K562 (cell line): ENCODE results near the gene ATF7IP. TPM values are rescaled to one million over a fixed set of nuclear protein-coding genes. Genes with fewer than 3 reads are reported as not detected.

Experiments
- ATAC-seq: fragments of 200-7000 bp; cut with Tn5 transposase; 3 replicates; pipeline ENCODE4 v1.9.1; 2020; ENCODE audit warnings: moderate library complexity
- BruUV-seq: library from RNA; stranded (reverse); fragments of 400-500 nt; replicated peaks from 2 replicates; lab custom pipeline; 2021; lab: Mats Ljungman, UMichigan
- CTCF ChIA-PET: fragments of 300-600 bp; formaldehyde crosslinking; extraction: SDS; loops from one replicate; lab custom pipeline; 2021; ENCODE audit warnings: low intra/inter-chr PET ratio; lab: Yijun Ruan, JAX
- POLR2A ChIA-PET: fragments of 300-600, 350-650 bp; sonication (Branson Sonifier 250); formaldehyde crosslinking; extraction: SDS; loops from one replicate; lab custom pipeline; 2021; ENCODE audit warnings: antibody characterized with exemption, inconsistent platforms; lab: Yijun Ruan, JAX
- DNase-seq, 4 experiments: peaks; one replicate each; pipeline versions ENCODE4 v3.0.0 to v3.0.0-alpha.2; 2011 to 2018; ENCODE audit warnings: low spot score in 3 of 4, mixed read lengths in 3 of 4; ENCODE audit errors: extremely low read depth in 1 of 4
- FAIRE-seq: peaks from 2 replicates; lab custom pipeline; 2011; peaks lifted over from hg19 to GRCh38; lab: Jason Lieb, UNC
- H2AFZ ChIP-seq: 2 replicates; pipeline ENCODE4 v1.6.0; 2011; ENCODE audit warnings: low read depth, low read length, control low read depth, inconsistent platforms
- H3K27ac ChIP-seq: fragments of 200-600 bp; 3 replicates; pipeline ENCODE4 v1.8.0; 2011; ENCODE audit warnings: low read depth, mild to moderate bottlenecking, control low read depth, inconsistent platforms, low read length, moderate library complexity, mixed read lengths; ENCODE audit errors: extremely low read depth
- H3K27me3 ChIP-seq, 2 experiments: fragments of 300-600 bp in 1 of 2; 2 replicates in 1 of 2; 3 replicates in 1 of 2; pipeline versions ENCODE4 v1.6.0 to v1.8.0; 2011; ENCODE audit warnings: inconsistent platforms in 2 of 2, low read length in 2 of 2, mild to moderate bottlenecking in 1 of 2, mixed read lengths in 1 of 2, moderate library complexity in 1 of 2; ENCODE audit not compliant: control insufficient read depth in 2 of 2, insufficient read depth in 2 of 2
- H3K36me3 ChIP-seq: fragments of 300-600 bp; 3 replicates; pipeline ENCODE4 v1.8.0; 2011; ENCODE audit warnings: mild to moderate bottlenecking, low read length, inconsistent platforms; ENCODE audit not compliant: control insufficient read depth, insufficient read depth
- H3K4me1 ChIP-seq, 2 experiments: fragments of 200-600 bp in 1 of 2; replicated peaks in 1 of 2; 2 replicates in 1 of 2; 3 replicates in 1 of 2; pipeline versions ENCODE4 v1.5.1 to v1.8.0; 2011; ENCODE audit warnings: inconsistent platforms in 2 of 2, low read length in 2 of 2, mild to moderate bottlenecking in 1 of 2, mixed read lengths in 1 of 2, moderate library complexity in 1 of 2; ENCODE audit not compliant: control insufficient read depth in 2 of 2, insufficient read depth in 2 of 2
- H3K4me2 ChIP-seq: 2 replicates; pipeline ENCODE4 v1.6.1; 2011; ENCODE audit warnings: low read length, control low read depth, inconsistent platforms, mixed read lengths; ENCODE audit not compliant: insufficient read depth
- H3K4me3 ChIP-seq: fragments of 200-600 bp; sonication (generic), shearing (Covaris generic); 2 replicates; pipeline ENCODE4 v1.5.1; 2016; ENCODE audit warnings: control low read depth, inconsistent platforms
- H3K79me2 ChIP-seq: fragments of 200-600 bp; 3 replicates; pipeline ENCODE4 v1.8.0; 2011; ENCODE audit warnings: low read length, inconsistent platforms; ENCODE audit not compliant: control insufficient read depth, insufficient read depth
- H3K9ac ChIP-seq, 2 experiments: 2 replicates each; pipeline versions ENCODE4 v1.6.0 to v1.6.1; 2011; ENCODE audit warnings: low read depth in 2 of 2, low read length in 2 of 2, control low read depth in 1 of 2, inconsistent platforms in 1 of 2, mild to moderate bottlenecking in 1 of 2, mixed read lengths in 1 of 2; ENCODE audit not compliant: insufficient read depth in 1 of 2
- H3K9me1 ChIP-seq: one replicate; pipeline ENCODE4 v1.6.0; 2011; ENCODE audit warnings: inconsistent platforms, mild to moderate bottlenecking, low read length, moderate library complexity; ENCODE audit not compliant: control insufficient read depth, insufficient read depth
- H3K9me3 ChIP-seq: replicated peaks from 2 replicates; pipeline ENCODE4 v1.5.1; 2011; ENCODE audit warnings: low read depth, low read length, inconsistent platforms; ENCODE audit not compliant: control insufficient read depth, insufficient read depth
- H4K20me1 ChIP-seq: replicated peaks from 2 replicates; pipeline ENCODE4 v1.6.1; 2011; ENCODE audit warnings: low read length, inconsistent platforms, mixed read lengths; ENCODE audit not compliant: control insufficient read depth, insufficient read depth
- EZH2 ChIP-seq: IDR thresholded peaks from 2 replicates; pipeline ENCODE4 v1.6.1; 2012; ENCODE audit warnings: low read depth, mild to moderate bottlenecking, inconsistent platforms, low read length, borderline replicate concordance
- FOXO4 ChIP-seq: fragments of 450-650 bp; formaldehyde crosslinking; IDR thresholded peaks from 2 replicates; pipeline ENCODE4 v1.4.0; 2020; ENCODE audit warnings: mild to moderate bottlenecking, moderate library complexity
- HBP1 ChIP-seq: fragments of 450-650 bp; formaldehyde crosslinking; IDR thresholded peaks from 2 replicates; pipeline ENCODE4 v1.4.0; 2022; ENCODE audit warnings: missing genetic modification characterization
- MAFG ChIP-seq: fragments of 450-650 bp; conservative IDR thresholded peaks from 2 replicates; pipeline ENCODE4 v1.6.1; 2016; ENCODE audit warnings: missing genetic modification characterization, missing compliant biosample characterization
- MYNN ChIP-seq, 2 experiments: sonication (generic); formaldehyde crosslinking in 1 of 2; IDR thresholded peaks; 2 replicates each; pipeline versions ENCODE4 v1.5.0 to v1.6.1; 2016 to 2020; ENCODE audit warnings: antibody characterized with exemption in 1 of 2, missing genetic modification reagents in 1 of 2
- PTTG1 ChIP-seq: fragments of 450-650 bp; IDR thresholded peaks from 2 replicates; pipeline ENCODE4 v1.6.1; 2016; ENCODE audit warnings: low read depth, mild to moderate bottlenecking, missing genetic modification characterization, missing compliant biosample characterization
- RUNX1 ChIP-seq: sonication (generic); IDR thresholded peaks from 2 replicates; pipeline ENCODE4 v1.6.1; 2016; ENCODE audit warnings: antibody characterized with exemption, low read depth
- SREBF2 ChIP-seq: sonication (generic); formaldehyde crosslinking; IDR thresholded peaks from 2 replicates; pipeline ENCODE4 v1.4.0; 2020; ENCODE audit warnings: mild to moderate bottlenecking, missing genetic modification reagents
- ZBTB26 ChIP-seq: fragments of 450-650 bp; formaldehyde crosslinking; IDR thresholded peaks from 2 replicates; pipeline ENCODE4 v1.4.0; 2022; ENCODE audit warnings: missing genetic modification characterization
- ZNF324 ChIP-seq: fragments of 250-450 bp; sonication (Bioruptor Pico); IDR thresholded peaks from 2 replicates; pipeline ENCODE4 v1.4.0; 2020; ENCODE audit warnings: mild to moderate bottlenecking
- ZNF57 ChIP-seq: fragments of 450-650 bp; formaldehyde crosslinking; IDR thresholded peaks from 2 replicates; pipeline ENCODE4 v1.4.0; 2020; ENCODE audit warnings: mild to moderate bottlenecking, moderate library complexity
- ZNF764 ChIP-seq: fragments of 250-450 bp; sonication (Bioruptor Pico); IDR thresholded peaks from 2 replicates; pipeline ENCODE4 v1.4.0; 2020; ENCODE audit warnings: low read depth, mild to moderate bottlenecking, moderate library complexity
- ZNF77 ChIP-seq: fragments of 250-450 bp; sonication (Bioruptor Pico); IDR thresholded peaks from 2 replicates; pipeline ENCODE4 v1.5.0; 2020
- ZSCAN32 ChIP-seq: fragments of 450-650 bp; formaldehyde crosslinking; IDR thresholded peaks from 2 replicates; pipeline ENCODE4 v1.4.0; 2020; ENCODE audit warnings: mild to moderate bottlenecking, moderate library complexity
- WGBS: fragments of 100-300 bp; shearing (Covaris generic); methylation state at CpG from one replicate; pipeline ENCODE4 v1.1.6; 2016; ENCODE audit warnings: low coverage, mixed read lengths; ENCODE audit not compliant: insufficient coverage; ENCODE audit errors: missing lambda C conversion rate; 5-methylcytosine and 5-hydroxymethylcytosine counted together
- in situ Hi-C: fragments of 300-500 bp; cut with MboI; formaldehyde crosslinking; loops from 4 replicates; pipeline ENCODE4 v1.15.0; 2018; ENCODE audit warnings: inconsistent platforms, mixed read lengths
- intact Hi-C: fragments of 100-400 bp; cut with micrococcal nuclease; formaldehyde crosslinking; loops from 2 replicates; pipeline ENCODE4 v1.14.2; 2022
- polyA plus RNA-seq, 8 experiments: library from polyadenylated mRNA; depleted of rRNA in 4 of 8; stranded (reverse) in 5 of 8; unstranded in 3 of 8; fragments of >200 nt; fragmentation: Nextera tagmentation in 2 of 8; fragmentation: Illumina TruSeq in 1 of 8; extraction: Ambion mirVana in 2 of 8; extraction: Trizol in 1 of 8; gene quantifications; 2 replicates each; pipeline versions ENCODE4 v1.2.1 to v1.2.3, GENCODE V29; 2011 to 2014; ENCODE audit warnings: inconsistent platforms in 1 of 8, missing spikeins in 1 of 8
- total RNA-seq, 7 experiments: library from RNA; depleted of rRNA in 6 of 7; stranded (reverse); fragments of >200 nt in 6 of 7; fragmentation: Illumina TruSeq in 2 of 7; extraction: Trizol in 2 of 7; gene quantifications; 2 replicates each; pipeline versions ENCODE4 v1.2.1 to v1.2.3, GENCODE V29; 2011 to 2021; ENCODE audit warnings: low replicate concordance in 1 of 7

The ATF7IP gene
- total and polyA plus RNA-seq, 9 of the 15 experiments (the other 6 are each of a cell fraction or from before 2014, with no cell fraction given), result 2.8 to 27.1 (median 11.0) TPM

GRCh38 chr12:14357486-14357885, 8.0 kb upstream of the ATF7IP start:
- POLR2A ChIA-PET, result no interaction called here
- FAIRE-seq (no peak), DNase-seq (no peak)
- intact Hi-C loops, result no loop called here
- Histone ChIP-seq H4K20me1 (no peaks in the 10 kb centered on the region), H3K9me1 (no peaks in the 10 kb centered on the region), H3K27me3 (no peaks in the 10 kb centered on the region), H3K27ac (no peak overlapping the region)
- no TSS peak for BruUV-seq
- TF ChIP-seq SREBF2 (CRISPR knock-in tag) (no peak), ZNF57 (CRISPR knock-in tag) (no peak), MYNN (IDR thresholded peaks at IDR 0.05) (no peak), MYNN (CRISPR knock-in tag; IDR thresholded peaks at IDR 0.05) (no peak)
- TF ChIP-seq, all 486 proteins: peak for 0
- in situ Hi-C loops, result no loop called here
- CTCF ChIA-PET, result no interaction called here
- Histone ChIP-seq H3K4me3 (no peak overlapping the region), H2AFZ (no peak overlapping the region), H3K4me1 (no peaks in the 10 kb centered on the region), H3K9me3 (no peaks in the 10 kb centered on the region), H3K4me2 (no peak overlapping the region), H3K79me2 (no peaks in the 10 kb centered on the region), H3K9ac (no peak overlapping the region), H3K36me3 (no peaks in the 10 kb centered on the region)
- WGBS, result 100% methylated on average over 1 of the region's 1 CpG
- no peak for ATAC-seq

GRCh38 chr12:14362352-14362751, 3.1 kb upstream of the ATF7IP start:
- ChIA-PET POLR2A (no interaction called here), CTCF (no interaction called here)
- H3K9me1 ChIP-seq, result no peaks in the 10 kb centered on the region
- no peak overlapping the region for H3K27ac ChIP-seq
- no peaks in the 10 kb centered on the region for H4K20me1 ChIP-seq
- H3K27me3 ChIP-seq, result no peaks in the 10 kb centered on the region
- no peak overlapping the region for H2AFZ ChIP-seq
- H3K4me3 ChIP-seq, result no peak overlapping the region
- intact Hi-C loops (no loop called here), in situ Hi-C loops (loop anchor here (10.0 kb wide), 1 partner anchor 108 kb away; no protein-coding TSS in a partner anchor)
- DNase-seq (no peak), FAIRE-seq (no peak), ATAC-seq (no peak)
- no peak overlapping the region for H3K4me2 ChIP-seq
- BruUV-seq, result no TSS peak
- H3K4me1 ChIP-seq, result no peaks in the 10 kb centered on the region; a peak in 1 of 5 replicates
- 88% methylated on average over 1 of the region's 1 CpG for whole genome bisulfite sequencing
- H3K79me2 ChIP-seq, result peaks cover 15% of the 10 kb centered on the region
- H3K9me3 ChIP-seq, result peaks cover 3% of the 10 kb centered on the region
- H3K36me3 ChIP-seq, result no peaks in the 10 kb centered on the region
- H3K9ac ChIP-seq, result no peak overlapping the region
- TF ChIP-seq ZBTB26 (CRISPR knock-in tag) (no peak), ZNF764 (CRISPR knock-in tag) (no peak), EZH2 (no peak), HBP1 (CRISPR knock-in tag) (no peak), ZNF324 (no peak), PTTG1 (tag) (no peak), RUNX1 (no peak), ZSCAN32 (no peak), FOXO4 (CRISPR knock-in tag) (no peak), MAFG (tag) (no peak), ZNF77 (CRISPR knock-in tag) (no peak)
